NCI-H774 (cell line): ENCODE results near the gene ANTKMT.
A peak's percentile ranks its signal among the peaks of the same experiment; 100 is the strongest.
"Not testable (repeated sequence)": the region's sequence is repeated elsewhere in the genome, so short reads cannot be mapped to it uniquely, and the experiment has no call there.

Experiments
- DNase-seq: peaks from one replicate; lab custom pipeline; 2025; lab: John Stamatoyannopoulos, UW

The ANTKMT gene

GRCh38 chr16:700684-701584 lies 20.0 kb upstream of the ANTKMT start:
- DNase-seq: no peak

GRCh38 chr16:702341-702740 lies 18.6 kb upstream of the ANTKMT start:
- no peak for DNase-seq

- DNase-seq: no peak
Observed at GRCh38 chr16:703406-703805, 17.5 kb upstream of the ANTKMT start.

GRCh38 chr16:704047-704446 lies 16.9 kb upstream of the ANTKMT start:
- DNase-seq: no peak

GRCh38 chr16:704552-705380 lies 16.2 kb upstream of the ANTKMT start:
- no peak for DNase-seq

GRCh38 chr16:705431-706188 lies 15.3 kb upstream of the ANTKMT start, which contains the start of gene FBXL16:
Gene FBXL16 (minus strand): TSS chr16:705801. CDS start chr16:697405, 8,396 bp downstream.
- peak; percentile 60 for DNase-seq

- DNase-seq: no peak
Observed at GRCh38 chr16:706189-707061, 14.5 kb upstream of the ANTKMT start.

- DNase-seq: no peak
Observed at GRCh38 chr16:707062-707538, 13.8 kb upstream of the ANTKMT start.

GRCh38 chr16:708019-708418 lies 12.9 kb upstream of the ANTKMT start:
- DNase-seq: no peak

- DNase-seq: no peak
Observed at GRCh38 chr16:708959-709358, 12.0 kb upstream of the ANTKMT start.

GRCh38 chr16:709566-710499 lies 11.1 kb upstream of the ANTKMT start:
- DNase-seq: peak; percentile 23

GRCh38 chr16:710500-711075 lies 10.4 kb upstream of the ANTKMT start:
- no peak for DNase-seq

GRCh38 chr16:711084-711483 lies 9.9 kb upstream of the ANTKMT start:
- DNase-seq: no peak

GRCh38 chr16:711548-712320 lies 9.2 kb upstream of the ANTKMT start:
- no peak for DNase-seq

GRCh38 chr16:712740-713250 lies 8.2 kb upstream of the ANTKMT start:
- DNase-seq: not testable (repeated sequence)

- DNase-seq: no peak
Observed at GRCh38 chr16:714079-714478, 6.9 kb upstream of the ANTKMT start.

- DNase-seq: peak; percentile 45
Observed at GRCh38 chr16:714558-715476, 6.1 kb upstream of the ANTKMT start, which contains the start of gene METRN. Gene METRN (plus strand): TSS chr16:715118. CDS start chr16:715290, 172 bp downstream.
